Neural crest cell (in vitro differentiated cells): ENCODE results near the gene HNRNPLL. TPM values are rescaled to one million over a fixed set of nuclear protein-coding genes. Genes with fewer than 3 reads are reported as not detected.
A peak's percentile ranks its signal among the peaks of the same experiment; 100 is the strongest.

ENCODE experiments used
- DNase-seq: peaks from one replicate; pipeline ENCODE4 v3.0.0; 2021; ENCODE audit warnings: low read depth, mixed read lengths, low spot score
- H3K27ac Mint-ChIP-seq: one replicate; pipeline ENCODE4 v1.8.0; 2021; ENCODE audit warnings: mild to moderate bottlenecking, mixed read lengths; ENCODE audit not compliant: unreplicated experiment
- H3K27me3 Mint-ChIP-seq: 2 replicates; pipeline ENCODE4 v1.8.0; 2021; ENCODE audit warnings: low read depth, mild to moderate bottlenecking, mixed read lengths
- H3K36me3 Mint-ChIP-seq: 2 replicates; pipeline ENCODE4 v1.8.0; 2021; ENCODE audit warnings: low read depth, mild to moderate bottlenecking, mixed read lengths
- H3K4me1 Mint-ChIP-seq: 2 replicates; pipeline ENCODE4 v1.8.0; 2021; ENCODE audit warnings: mixed read lengths
- H3K4me3 Mint-ChIP-seq: one replicate; pipeline ENCODE4 v1.8.0; 2021; ENCODE audit warnings: mild to moderate bottlenecking, mixed read lengths
- H3K9me3 Mint-ChIP-seq: 2 replicates; pipeline ENCODE4 v1.8.0; 2021; ENCODE audit warnings: mixed read lengths
- total RNA-seq: library from RNA; stranded (reverse); gene quantifications from 2 replicates; pipeline ENCODE4 v1.2.1, GENCODE V29; 2021
- TF ChIP-seq, protein P1 (sequence below): fragments of 200-600 bp; sonication (generic); conservative IDR thresholded peaks from 2 replicates; pipeline ENCODE4 v1.5.0; 2021; ENCODE audit warnings: antibody characterized with exemption, mild to moderate bottlenecking

Gene HNRNPLL
- total RNA-seq, 1 donor from 2014 or later = 79.9 TPM

DNA sequence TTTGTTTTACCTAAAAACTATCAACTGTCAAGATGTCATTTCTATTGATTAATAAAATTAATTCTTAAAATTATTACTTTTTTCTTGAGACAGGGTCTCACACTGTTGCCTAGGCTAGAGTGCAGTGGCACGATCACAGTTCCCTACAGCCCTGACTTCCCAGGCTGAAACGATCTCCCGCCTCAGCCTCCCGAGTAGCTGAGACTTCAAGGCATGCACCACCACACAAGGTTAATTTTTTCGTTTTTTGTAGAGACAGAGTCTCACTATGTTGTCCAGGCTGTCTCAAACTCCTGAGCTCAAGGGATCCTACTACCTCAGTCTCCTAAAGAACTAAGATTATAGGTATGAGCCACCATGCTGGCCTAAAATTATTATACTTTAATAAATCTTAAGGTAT is 18.7 kb downstream of the HNRNPLL start:
- DNase-seq = no peak
- H3K4me3 Mint-ChIP-seq = no peak overlapping the region
- H3K4me1 Mint-ChIP-seq = peaks cover 10% of the 10 kb centered on the region
- TF ChIP-seq, protein P1, sequence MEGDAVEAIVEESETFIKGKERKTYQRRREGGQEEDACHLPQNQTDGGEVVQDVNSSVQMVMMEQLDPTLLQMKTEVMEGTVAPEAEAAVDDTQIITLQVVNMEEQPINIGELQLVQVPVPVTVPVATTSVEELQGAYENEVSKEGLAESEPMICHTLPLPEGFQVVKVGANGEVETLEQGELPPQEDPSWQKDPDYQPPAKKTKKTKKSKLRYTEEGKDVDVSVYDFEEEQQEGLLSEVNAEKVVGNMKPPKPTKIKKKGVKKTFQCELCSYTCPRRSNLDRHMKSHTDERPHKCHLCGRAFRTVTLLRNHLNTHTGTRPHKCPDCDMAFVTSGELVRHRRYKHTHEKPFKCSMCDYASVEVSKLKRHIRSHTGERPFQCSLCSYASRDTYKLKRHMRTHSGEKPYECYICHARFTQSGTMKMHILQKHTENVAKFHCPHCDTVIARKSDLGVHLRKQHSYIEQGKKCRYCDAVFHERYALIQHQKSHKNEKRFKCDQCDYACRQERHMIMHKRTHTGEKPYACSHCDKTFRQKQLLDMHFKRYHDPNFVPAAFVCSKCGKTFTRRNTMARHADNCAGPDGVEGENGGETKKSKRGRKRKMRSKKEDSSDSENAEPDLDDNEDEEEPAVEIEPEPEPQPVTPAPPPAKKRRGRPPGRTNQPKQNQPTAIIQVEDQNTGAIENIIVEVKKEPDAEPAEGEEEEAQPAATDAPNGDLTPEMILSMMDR = no peak
- no peaks in the 10 kb centered on the region for H3K9me3 Mint-ChIP-seq
- H3K36me3 Mint-ChIP-seq = no peaks in the 10 kb centered on the region
- H3K27me3 Mint-ChIP-seq = no peaks in the 10 kb centered on the region
- no peak overlapping the region for H3K27ac Mint-ChIP-seq

DNA sequence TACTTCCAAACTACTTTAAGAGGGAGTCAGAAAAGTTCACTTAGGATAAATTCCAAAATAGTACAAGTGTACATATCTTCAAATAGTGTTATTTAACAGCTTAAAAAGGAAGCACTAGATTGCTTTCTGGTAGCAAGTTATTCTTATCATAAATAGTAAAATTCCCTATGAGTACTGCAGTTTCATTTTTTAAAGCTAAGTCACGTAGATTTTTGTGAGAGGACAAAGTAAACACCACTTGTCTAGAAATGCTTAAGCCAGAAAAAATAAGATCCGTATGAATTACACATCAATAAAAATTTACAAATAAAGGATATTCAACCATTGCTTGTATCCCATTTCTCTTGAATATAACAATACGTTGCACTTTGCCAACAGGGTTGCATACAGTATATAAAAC is 19.2 kb downstream of the HNRNPLL start:
- no peak overlapping the region for H3K27ac Mint-ChIP-seq
- no peak overlapping the region for H3K4me3 Mint-ChIP-seq
- TF ChIP-seq, protein P1 = no peak
- H3K36me3 Mint-ChIP-seq = no peaks in the 10 kb centered on the region
- H3K27me3 Mint-ChIP-seq = no peaks in the 10 kb centered on the region
- H3K9me3 Mint-ChIP-seq = no peaks in the 10 kb centered on the region
- H3K4me1 Mint-ChIP-seq = peaks cover 10% of the 10 kb centered on the region
- DNase-seq = no peak

DNA sequence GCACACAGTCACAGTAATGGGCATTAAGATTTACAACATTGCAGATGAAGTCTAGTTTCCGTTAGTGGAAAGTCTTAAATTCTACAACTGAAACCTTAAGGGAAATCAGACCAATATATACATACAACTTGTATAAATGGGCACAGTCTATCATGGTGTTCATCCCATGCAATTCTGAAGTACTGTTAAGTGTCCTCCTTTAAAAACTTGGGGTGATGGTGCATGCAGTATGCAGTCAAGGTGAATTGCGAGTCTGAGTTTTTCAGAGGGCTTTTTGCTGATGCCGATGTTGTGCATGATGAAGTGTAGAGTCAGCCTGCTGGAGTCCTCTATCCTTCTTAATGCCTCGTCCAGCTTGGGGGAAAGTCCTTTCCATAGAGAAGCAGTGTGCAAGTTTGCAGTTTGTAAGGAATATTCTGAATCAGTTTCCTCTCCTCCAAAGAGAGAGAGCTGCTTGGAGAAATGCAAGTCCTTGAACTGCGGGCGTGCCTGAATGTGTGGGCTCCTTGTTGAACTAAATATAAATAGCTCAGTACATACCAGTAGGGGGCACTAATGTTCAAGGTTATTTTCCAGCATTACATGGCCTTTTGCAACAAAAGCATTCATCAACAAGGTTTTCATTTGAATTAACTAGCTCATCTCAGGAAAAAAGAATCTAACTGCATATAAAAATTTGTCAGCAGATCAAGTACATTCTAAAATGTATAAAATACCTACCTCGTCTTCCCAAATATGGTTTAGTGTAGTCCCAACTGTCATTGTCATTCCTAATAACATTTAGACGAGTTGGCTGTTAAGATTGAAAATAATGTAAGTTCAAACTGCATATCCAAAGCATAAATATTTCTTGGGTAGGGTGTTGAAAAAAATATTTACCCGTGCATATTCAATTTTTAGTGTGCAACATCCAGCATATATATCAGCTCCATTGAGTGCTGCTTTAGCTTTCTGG is 21.3 kb downstream of the HNRNPLL start:
- H3K9me3 Mint-ChIP-seq = no peaks in the 10 kb centered on the region

DNA sequence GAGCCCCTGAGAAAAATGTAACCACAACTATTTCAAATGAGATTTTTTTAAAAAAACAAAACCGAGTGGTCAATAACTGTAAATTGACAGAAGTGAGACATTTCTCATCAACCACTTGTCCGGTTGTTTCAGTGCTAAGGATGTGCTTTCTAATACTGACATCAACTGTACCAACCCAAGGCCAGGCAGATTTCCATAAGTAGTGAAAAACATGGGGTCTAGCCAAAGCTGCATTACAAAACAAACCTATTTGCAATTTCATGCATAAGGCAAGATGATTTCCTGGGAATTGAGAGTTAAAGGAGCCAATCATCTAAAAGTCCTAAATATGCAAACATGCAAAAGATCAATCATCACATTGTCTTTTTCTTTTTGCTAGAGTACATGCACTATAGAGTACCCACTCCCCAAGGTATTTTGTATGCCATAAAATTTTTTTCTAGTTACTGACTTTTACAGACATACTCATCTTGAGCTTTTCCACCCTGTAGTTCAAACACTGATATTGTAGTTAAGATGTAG is 22.6 kb downstream of the HNRNPLL start:
- H3K4me3 Mint-ChIP-seq = no peak overlapping the region
- H3K36me3 Mint-ChIP-seq = no peaks in the 10 kb centered on the region

More for the DNA sequence above, 21.3 kb downstream of the HNRNPLL start:
- peak; percentile 12 for DNase-seq
- H3K36me3 Mint-ChIP-seq = no peaks in the 10 kb centered on the region
- peaks cover 6% of the 10 kb centered on the region for H3K4me1 Mint-ChIP-seq
- no peaks in the 10 kb centered on the region for H3K27me3 Mint-ChIP-seq
- TF ChIP-seq, protein P1 = peak; percentile 84
- no peak overlapping the region for H3K27ac Mint-ChIP-seq
- H3K4me3 Mint-ChIP-seq = no peak overlapping the region

DNA sequence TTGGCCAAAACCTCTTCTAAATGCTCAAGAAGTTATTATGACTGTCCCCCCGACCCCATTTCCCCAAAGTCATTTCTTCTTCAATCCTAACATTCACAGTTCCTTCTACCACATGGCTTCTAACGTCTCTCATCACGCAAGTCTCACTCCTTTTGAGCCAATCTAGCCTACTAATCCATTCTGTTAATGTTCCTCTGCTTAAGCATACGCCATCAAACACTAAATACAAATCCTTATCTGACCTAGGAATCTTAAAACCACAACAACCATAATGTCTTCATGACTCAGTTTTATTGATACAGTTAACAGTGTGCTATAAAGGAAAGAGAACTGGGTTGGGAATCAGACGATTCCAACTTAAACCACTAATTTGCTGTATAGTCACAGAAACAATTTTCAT is 23.9 kb downstream of the HNRNPLL start:
- peaks cover 6% of the 10 kb centered on the region for H3K4me1 Mint-ChIP-seq
- H3K36me3 Mint-ChIP-seq = no peaks in the 10 kb centered on the region
- H3K27me3 Mint-ChIP-seq = no peaks in the 10 kb centered on the region
- DNase-seq = no peak
- no peak overlapping the region for H3K4me3 Mint-ChIP-seq
- H3K9me3 Mint-ChIP-seq = no peaks in the 10 kb centered on the region
- H3K27ac Mint-ChIP-seq = no peak overlapping the region
- TF ChIP-seq, protein P1 = no peak

More for the DNA sequence above, 22.6 kb downstream of the HNRNPLL start:
- no peak overlapping the region for H3K27ac Mint-ChIP-seq
- peaks cover 6% of the 10 kb centered on the region for H3K4me1 Mint-ChIP-seq
- TF ChIP-seq, protein P1 = no peak
- H3K9me3 Mint-ChIP-seq = no peaks in the 10 kb centered on the region
- no peak for DNase-seq
- H3K27me3 Mint-ChIP-seq = no peaks in the 10 kb centered on the region
